Dendritic cell treated with granulocyte-macrophage colony-stimulating factor and Interleukin-4, amounts not matched to agents 40 ng/mL and 50 ng/mL, for 4 days (primary cell): ENCODE measurements around the gene S100B.

ENCODE experiments used
- H3K27ac Mint-ChIP-seq: one replicate; pipeline ENCODE4 v1.8.0; 2022; ENCODE audit warnings: mild to moderate bottlenecking, mixed read lengths
- H3K27me3 Mint-ChIP-seq: one replicate; pipeline ENCODE4 v1.8.0; 2022; ENCODE audit warnings: mild to moderate bottlenecking, mixed read lengths
- H3K36me3 Mint-ChIP-seq: one replicate; pipeline ENCODE4 v1.8.0; 2022; ENCODE audit warnings: low read depth, mixed read lengths
- H3K4me1 Mint-ChIP-seq: one replicate; pipeline ENCODE4 v1.8.0; 2022; ENCODE audit warnings: low read depth, mixed read lengths
- H3K4me3 Mint-ChIP-seq: one replicate; pipeline ENCODE4 v1.8.0; 2022; ENCODE audit warnings: mild to moderate bottlenecking, moderate library complexity, mixed read lengths
- H3K9me3 Mint-ChIP-seq: one replicate; pipeline ENCODE4 v1.8.0; 2022; ENCODE audit warnings: mixed read lengths
- intact Hi-C: fragments of 100-400 bp; cut with micrococcal nuclease; formaldehyde crosslinking; loops from one replicate; pipeline ENCODE4 v1.15.0; 2022

S100B gene

DNA sequence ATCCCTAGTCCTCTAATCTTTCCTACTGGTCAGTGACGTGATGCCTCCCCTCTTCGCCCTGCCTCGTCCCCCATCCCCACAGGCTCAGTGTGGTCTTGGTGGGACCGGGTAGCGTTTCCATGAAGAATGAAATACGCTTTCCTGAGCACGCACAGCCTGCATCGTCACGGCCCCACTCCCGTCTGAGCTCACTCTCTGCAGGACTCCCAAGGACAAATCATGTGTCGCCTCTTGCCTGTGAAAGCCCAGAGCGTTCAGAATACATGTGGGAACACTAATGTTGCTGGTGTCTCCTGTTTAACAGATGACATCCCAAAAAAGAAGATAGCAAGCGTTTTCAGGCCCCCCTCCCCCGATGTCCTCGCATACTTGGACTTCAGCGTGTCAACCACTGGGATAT lies 49.2 kb downstream of the S100B start:
- H3K9me3 Mint-ChIP-seq: no peaks in the 10 kb centered on the region
- peaks cover 84% of the 10 kb centered on the region for H3K36me3 Mint-ChIP-seq
- intact Hi-C loops: no loop called here
- no peaks in the 10 kb centered on the region for H3K27me3 Mint-ChIP-seq
- peaks cover 19% of the 10 kb centered on the region for H3K4me1 Mint-ChIP-seq
- no peak overlapping the region for H3K4me3 Mint-ChIP-seq
- H3K27ac Mint-ChIP-seq: no peak overlapping the region

DNA sequence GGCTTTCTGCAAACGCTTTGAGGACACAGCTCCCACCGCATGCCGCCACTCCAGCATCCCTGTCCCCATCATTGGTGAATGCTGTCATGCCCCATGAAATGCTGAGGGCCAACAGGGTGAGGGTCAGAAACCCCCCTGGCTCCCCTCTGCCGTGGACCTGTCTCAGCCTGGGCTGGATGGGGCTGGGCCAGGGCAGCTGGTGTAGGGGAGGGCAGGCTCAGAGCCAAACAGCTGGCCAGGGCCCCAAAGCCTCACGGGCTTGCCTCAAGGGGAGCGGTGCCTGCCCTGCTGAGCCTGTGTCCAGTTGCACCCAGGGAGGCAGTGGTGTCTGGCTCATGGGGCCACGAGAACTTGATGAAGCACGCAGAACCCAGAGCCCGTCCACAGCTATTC lies 49.7 kb downstream of the S100B start:
- intact Hi-C loops: no loop called here
- Mint-ChIP-seq H3K27me3 (no peaks in the 10 kb centered on the region), H3K9me3 (no peaks in the 10 kb centered on the region), H3K4me1 (peaks cover 23% of the 10 kb centered on the region), H3K36me3 (peaks cover 84% of the 10 kb centered on the region), H3K4me3 (no peak overlapping the region), H3K27ac (no peak overlapping the region)

DNA sequence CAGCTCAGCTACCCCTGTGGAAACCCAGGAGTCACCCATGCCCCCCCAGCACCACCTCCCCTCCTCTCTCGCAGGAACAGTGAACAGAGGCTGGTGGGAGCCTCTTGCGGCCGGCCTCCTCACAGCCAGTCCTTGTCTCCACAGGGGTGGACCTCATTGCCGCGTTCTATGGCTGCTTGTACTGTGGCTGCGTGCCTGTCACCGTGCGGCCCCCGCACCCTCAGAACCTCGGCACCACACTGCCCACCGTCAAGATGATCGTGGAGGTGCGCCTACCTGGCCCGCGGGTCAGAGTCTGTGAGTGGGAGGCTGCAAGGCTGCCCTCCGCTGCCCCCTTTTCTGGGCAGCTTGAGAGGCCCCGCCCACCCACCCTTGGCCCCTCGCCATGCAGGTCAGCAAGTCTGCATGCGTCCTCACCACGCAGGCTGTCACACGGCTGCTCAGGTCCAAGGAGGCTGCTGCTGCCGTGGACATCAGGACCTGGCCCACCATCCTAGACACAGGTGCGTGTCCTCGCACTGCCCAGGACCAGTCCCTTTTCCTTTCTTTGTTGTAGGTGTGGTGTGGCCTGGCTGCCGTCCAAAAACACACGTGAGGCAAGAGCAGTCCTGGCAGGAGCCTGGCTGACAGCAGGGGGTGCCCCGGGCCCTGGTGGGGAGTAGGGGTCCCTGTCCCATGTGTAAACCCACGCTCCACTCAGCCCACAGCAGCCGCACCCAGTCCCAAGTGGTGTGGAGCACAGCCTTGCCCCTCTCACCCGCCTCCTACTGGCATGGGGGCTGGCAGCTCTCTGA lies 50.3 kb downstream of the S100B start:
- Mint-ChIP-seq H3K4me1 (peaks cover 27% of the 10 kb centered on the region), H3K9me3 (no peaks in the 10 kb centered on the region), H3K27ac (no peak overlapping the region), H3K27me3 (no peaks in the 10 kb centered on the region), H3K4me3 (no peak overlapping the region), H3K36me3 (peaks cover 84% of the 10 kb centered on the region)
- intact Hi-C loops: no loop called here

DNA sequence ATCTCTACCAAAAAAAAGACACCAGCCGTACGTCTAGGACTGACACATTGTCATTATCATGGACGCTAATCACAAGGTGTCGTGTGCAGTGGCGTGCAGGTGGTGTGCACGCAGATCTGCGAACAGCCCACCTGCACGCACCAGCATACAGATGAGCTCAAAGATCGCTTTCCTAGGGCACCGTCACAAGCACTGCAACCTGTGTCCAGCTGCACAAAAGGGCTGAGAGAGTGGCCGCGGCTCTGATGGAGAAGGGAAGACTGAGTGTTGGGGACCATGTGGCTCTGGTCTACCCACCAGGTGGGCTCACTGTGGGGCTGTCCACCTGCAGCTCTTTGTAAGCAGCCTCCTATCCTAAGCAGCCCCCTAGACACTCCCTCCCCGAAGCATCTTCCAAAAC lies 50.9 kb downstream of the S100B start:
- no peaks in the 10 kb centered on the region for H3K9me3 Mint-ChIP-seq
- H3K27me3 Mint-ChIP-seq: no peaks in the 10 kb centered on the region
- H3K4me3 Mint-ChIP-seq: no peak overlapping the region
- peaks cover 84% of the 10 kb centered on the region for H3K36me3 Mint-ChIP-seq
- intact Hi-C loops: no loop called here
- no peak overlapping the region for H3K27ac Mint-ChIP-seq
- H3K4me1 Mint-ChIP-seq: peaks cover 27% of the 10 kb centered on the region

DNA sequence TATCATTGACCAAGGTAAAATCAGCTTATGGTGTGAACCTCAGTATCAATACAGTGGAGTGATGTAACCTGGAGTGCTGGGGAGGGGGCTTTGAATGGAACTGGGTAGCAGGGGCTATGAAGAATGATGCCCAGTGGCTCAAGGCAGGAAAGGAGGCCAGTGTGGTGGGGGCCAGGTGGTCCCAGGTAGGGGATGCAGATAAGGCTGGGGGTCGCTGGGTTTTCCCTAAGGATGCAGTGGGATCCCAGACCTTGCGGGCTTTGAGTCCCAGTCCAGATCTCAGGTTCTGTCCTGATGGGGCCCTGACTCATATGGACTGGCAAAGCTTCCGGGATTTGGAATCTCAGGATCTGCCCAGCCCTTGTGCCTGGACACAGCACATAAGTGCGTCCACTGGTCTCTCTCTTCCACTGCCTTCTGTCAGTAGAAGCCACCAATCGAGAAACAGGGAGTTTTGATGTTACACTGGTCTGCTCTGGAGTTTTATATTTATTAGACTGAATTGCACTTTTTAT lies 52.0 kb downstream of the S100B start:
- Mint-ChIP-seq H3K4me3 (no peak overlapping the region), H3K36me3 (peaks cover 84% of the 10 kb centered on the region), H3K4me1 (peaks cover 27% of the 10 kb centered on the region), H3K27ac (peak overlapping the region; percentile 82), H3K27me3 (no peaks in the 10 kb centered on the region), H3K9me3 (peaks cover 9% of the 10 kb centered on the region)
- intact Hi-C loops: no loop called here

DNA sequence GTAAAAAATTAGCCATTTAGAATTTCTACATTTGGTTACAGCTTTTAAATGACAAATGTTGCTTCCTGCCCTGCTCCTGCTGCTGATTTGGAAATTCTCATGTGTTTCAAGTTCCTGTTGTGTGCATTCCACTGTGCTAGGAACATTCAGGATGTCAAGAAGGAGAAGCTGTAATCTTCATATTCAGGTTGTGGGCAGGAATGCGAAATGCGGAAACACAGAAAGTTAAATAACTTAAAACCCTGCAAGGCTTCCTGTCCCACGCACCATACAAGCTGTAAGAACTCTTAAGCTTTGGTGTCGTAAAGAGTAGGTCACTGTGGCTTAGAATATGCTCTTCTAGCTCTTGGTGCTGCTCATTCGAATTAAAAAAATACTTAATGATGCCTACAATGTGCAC lies 52.6 kb downstream of the S100B start:
- Mint-ChIP-seq H3K27me3 (no peaks in the 10 kb centered on the region), H3K4me1 (peaks cover 27% of the 10 kb centered on the region)

DNA sequence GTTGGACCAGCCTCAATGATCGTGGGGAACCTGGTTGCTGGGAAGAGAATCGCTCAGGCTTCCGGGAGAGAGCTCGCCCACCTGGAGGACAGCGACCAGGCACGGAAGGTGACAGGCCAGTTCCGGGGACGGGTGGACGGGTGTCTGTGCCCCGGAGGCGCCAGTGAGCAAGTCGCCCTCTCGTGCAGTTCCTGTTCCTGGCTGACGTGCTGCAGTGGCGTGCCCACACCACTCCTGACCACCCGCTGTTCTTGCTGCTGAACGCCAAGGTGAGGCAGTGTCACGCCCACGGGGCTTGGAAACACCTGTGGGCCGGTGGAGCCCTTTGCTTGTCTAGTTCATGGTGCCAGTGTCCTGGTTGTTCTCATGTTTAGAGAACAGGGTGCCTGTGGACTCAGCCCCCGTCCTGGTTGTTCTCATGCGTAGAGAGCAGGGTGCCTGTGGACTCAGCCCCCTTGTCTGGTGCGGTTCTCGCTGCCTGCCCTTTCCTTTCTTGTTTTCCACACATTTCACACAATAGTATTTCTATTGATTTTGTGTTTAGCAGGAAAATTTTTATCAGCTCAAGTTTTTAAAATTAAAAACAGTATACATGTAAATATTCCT lies 53.1 kb downstream of the S100B start:
- peaks cover 27% of the 10 kb centered on the region for H3K4me1 Mint-ChIP-seq
- peak overlapping the region; percentile 82 for H3K27ac Mint-ChIP-seq
- H3K36me3 Mint-ChIP-seq: peaks cover 84% of the 10 kb centered on the region
- no peaks in the 10 kb centered on the region for H3K27me3 Mint-ChIP-seq
- peaks cover 12% of the 10 kb centered on the region for H3K9me3 Mint-ChIP-seq
- intact Hi-C loops: no loop called here
- H3K4me3 Mint-ChIP-seq: peak overlapping the region; percentile 72

More for the DNA sequence above, 52.6 kb downstream of the S100B start:
- H3K36me3 Mint-ChIP-seq: peaks cover 84% of the 10 kb centered on the region
- peaks cover 12% of the 10 kb centered on the region for H3K9me3 Mint-ChIP-seq
- intact Hi-C loops: no loop called here
- no peak overlapping the region for H3K4me3 Mint-ChIP-seq
- H3K27ac Mint-ChIP-seq: peak overlapping the region; percentile 82

DNA sequence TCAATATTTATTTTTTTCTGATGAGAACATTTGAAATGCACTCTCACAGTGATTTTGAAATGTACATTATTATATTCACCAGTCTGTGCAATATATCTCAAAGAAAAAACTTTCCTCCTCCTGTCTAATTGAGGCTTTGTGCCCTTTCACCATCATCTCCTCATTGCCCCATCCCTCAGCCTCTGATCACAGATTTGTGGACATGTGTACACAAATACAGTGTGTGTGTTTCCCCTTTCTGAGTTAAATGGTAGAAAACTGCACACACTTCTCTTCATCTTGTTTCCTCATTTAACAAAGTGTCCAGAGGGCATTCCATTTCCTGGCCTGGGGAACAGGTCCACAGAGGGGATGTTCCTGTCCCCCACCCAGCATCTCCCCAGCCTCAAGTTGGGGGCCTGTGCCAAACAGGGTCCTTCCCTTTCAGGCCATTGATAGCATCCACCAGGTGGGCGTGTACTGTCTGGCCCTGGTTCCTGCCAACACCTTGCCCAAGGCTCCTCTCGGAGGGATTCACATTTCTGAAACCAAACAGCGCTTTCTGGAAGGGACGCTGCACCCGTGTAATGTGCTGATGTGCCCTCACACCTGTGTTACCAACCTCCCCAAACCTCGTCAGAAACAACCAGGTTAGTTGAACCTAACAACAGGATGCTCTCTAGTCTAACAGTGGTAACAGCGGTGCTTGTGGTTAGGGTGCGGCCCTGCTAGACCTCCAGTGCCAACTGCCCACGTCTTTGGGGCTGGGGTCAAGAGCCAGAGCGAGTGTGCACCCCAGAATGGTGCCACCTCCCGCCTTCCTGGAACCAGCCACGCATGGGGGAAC lies 54.6 kb downstream of the S100B start:
- Mint-ChIP-seq H3K36me3 (peaks cover 84% of the 10 kb centered on the region), H3K9me3 (peaks cover 12% of the 10 kb centered on the region), H3K4me1 (peaks cover 27% of the 10 kb centered on the region), H3K27ac (no peak overlapping the region), H3K27me3 (no peaks in the 10 kb centered on the region), H3K4me3 (no peak overlapping the region)
- intact Hi-C loops: no loop called here

DNA sequence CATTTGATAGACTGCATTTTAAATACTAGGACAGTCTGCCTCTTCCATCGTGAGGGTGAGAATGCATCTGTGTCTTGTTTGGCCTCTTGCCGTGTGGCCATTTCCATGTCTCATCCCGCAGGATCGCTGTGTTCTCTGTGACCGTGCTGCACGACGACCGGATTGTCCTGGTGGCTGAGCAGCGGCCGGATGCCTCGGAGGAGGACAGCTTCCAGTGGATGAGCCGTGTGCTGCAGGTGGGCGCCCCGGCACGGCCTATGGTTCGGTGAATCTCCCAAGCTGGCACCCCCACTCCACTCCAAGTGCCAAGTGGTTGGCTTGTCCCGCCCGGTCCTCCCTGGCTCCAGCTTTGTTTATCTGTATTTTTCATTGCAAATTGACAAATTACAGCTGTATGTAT lies 55.2 kb downstream of the S100B start:
- no peaks in the 10 kb centered on the region for H3K27me3 Mint-ChIP-seq
- peaks cover 12% of the 10 kb centered on the region for H3K9me3 Mint-ChIP-seq
- peaks cover 84% of the 10 kb centered on the region for H3K36me3 Mint-ChIP-seq
- intact Hi-C loops: no loop called here
- H3K4me1 Mint-ChIP-seq: peaks cover 27% of the 10 kb centered on the region
- no peak overlapping the region for H3K4me3 Mint-ChIP-seq
- no peak overlapping the region for H3K27ac Mint-ChIP-seq
